Limb (tissue), 2 donors: ENCODE measurements around the gene CCNJ.
A peak's percentile ranks its signal among the peaks of the same experiment; 100 is the strongest.

Experiments
- DNase-seq, 2 donors: peaks; one replicate each; pipeline ENCODE4 v3.0.0-alpha.2; 2016; ENCODE audit errors: extremely low spot score in 2 of 2

The CCNJ gene

GRCh38 chr10:96056787-96057186 lies 13.4 kb downstream of the CCNJ start:
- no peak for DNase-seq

- DNase-seq: no peak
Measured at GRCh38 chr10:96061232-96061631, 17.8 kb downstream of the CCNJ start.

GRCh38 chr10:96072674-96073073 lies 29.3 kb downstream of the CCNJ start:
- no peak for DNase-seq

GRCh38 chr10:96073722-96074121 lies 30.3 kb downstream of the CCNJ start:
- no peak for DNase-seq

- DNase-seq: no peak
Measured at GRCh38 chr10:96074776-96075175, 31.4 kb downstream of the CCNJ start.

- DNase-seq: no peak
Measured at GRCh38 chr10:96075977-96076376, 32.6 kb downstream of the CCNJ start.

- no peak for DNase-seq
Measured at GRCh38 chr10:96077156-96077555, 33.8 kb downstream of the CCNJ start.

GRCh38 chr10:96082153-96082552 lies 38.8 kb downstream of the CCNJ start:
- no peak for DNase-seq

- DNase-seq: no peak
Measured at GRCh38 chr10:96082748-96083147, 39.4 kb downstream of the CCNJ start.

- DNase-seq: no peak
Measured at GRCh38 chr10:96089116-96089515, 45.7 kb downstream of the CCNJ start.

- DNase-seq: peak; percentile 96
Measured at GRCh38 chr10:96089670-96090462, 46.5 kb downstream of the CCNJ start.

GRCh38 chr10:96090463-96090800 lies 47.0 kb downstream of the CCNJ start:
- no peak for DNase-seq

- no peak for DNase-seq
Measured at GRCh38 chr10:96092999-96093767, 49.8 kb downstream of the CCNJ start.

- no peak for DNase-seq
Measured at GRCh38 chr10:96093948-96094347, 50.6 kb downstream of the CCNJ start.

- DNase-seq: no peak
Measured at GRCh38 chr10:96096958-96097357, 53.6 kb downstream of the CCNJ start.

- no peak for DNase-seq
Measured at GRCh38 chr10:96097865-96098264, 54.5 kb downstream of the CCNJ start.

GRCh38 chr10:96107623-96108038 lies 64.2 kb downstream of the CCNJ start:
- DNase-seq: no peak
